WTC11 (cell line): Measurements from ENCODE around the gene IL4R. TPM values are rescaled to one million over a fixed set of nuclear protein-coding genes. Genes with fewer than 3 reads are reported as not detected.
"Not testable (repeated sequence)": the region's sequence is repeated elsewhere in the genome, so short reads cannot be mapped to it uniquely, and the experiment has no call there.

Experiments used
- ATAC-seq: fragments of 200-7000 bp; cut with Tn5 transposase; 2 replicates; pipeline ENCODE4 v1.10.0; 2021; ENCODE audit warnings: mild to moderate bottlenecking, moderate library complexity
- CTCF ChIA-PET: fragments of 300-600 bp; sonication (Branson Sonifier 250); formaldehyde crosslinking; loops from one replicate; lab custom pipeline; 2021; ENCODE audit warnings: antibody characterized with exemption; lab: Charles Lee
- POLR2A ChIA-PET: fragments of 350-600 bp; sonication (Branson Sonifier 250); formaldehyde crosslinking; loops from one replicate; lab custom pipeline; 2021; ENCODE audit warnings: antibody characterized with exemption; lab: Charles Lee
- DNase-seq: peaks from one replicate; pipeline ENCODE4 v3.0.0; 2021; ENCODE audit warnings: low spot score
- H3K27ac Mint-ChIP-seq: 2 replicates; pipeline ENCODE4 v1.8.0; 2021; ENCODE audit warnings: mixed read lengths
- H3K27me3 Mint-ChIP-seq: 2 replicates; pipeline ENCODE4 v1.8.0; 2021; ENCODE audit warnings: low read depth, mild to moderate bottlenecking, moderate library complexity, mixed read lengths
- H3K36me3 Mint-ChIP-seq: 2 replicates; pipeline ENCODE4 v1.8.0; 2021; ENCODE audit warnings: mixed read lengths
- H3K4me1 Mint-ChIP-seq: 2 replicates; pipeline ENCODE4 v1.8.0; 2022; ENCODE audit warnings: mixed read lengths
- H3K4me3 Mint-ChIP-seq: 2 replicates; pipeline ENCODE4 v1.8.0; 2021; ENCODE audit warnings: mild to moderate bottlenecking, moderate library complexity, mixed read lengths
- H3K9me3 Mint-ChIP-seq: 2 replicates; pipeline ENCODE4 v1.8.0; 2021; ENCODE audit warnings: mixed read lengths
- AR ChIP-seq: fragments of 250-450 bp; sonication (Bioruptor Pico); IDR thresholded peaks from 2 replicates; pipeline ENCODE4 v1.9.0; 2021; ENCODE audit warnings: mild to moderate bottlenecking
- ATF1 ChIP-seq: sonication (generic); formaldehyde crosslinking; IDR thresholded peaks from 2 replicates; pipeline ENCODE4 v1.8.1; 2023; ENCODE audit warnings: mild to moderate bottlenecking, moderate library complexity, missing genetic modification reagents
- CREB1 ChIP-seq: sonication (generic); formaldehyde crosslinking; IDR thresholded peaks from 2 replicates; pipeline ENCODE4 v1.8.0; 2023; ENCODE audit warnings: mild to moderate bottlenecking, missing genetic modification reagents
- ETV6 ChIP-seq: sonication (generic); formaldehyde crosslinking; IDR thresholded peaks from 2 replicates; pipeline ENCODE4 v1.8.1; 2022; ENCODE audit warnings: mild to moderate bottlenecking, missing genetic modification reagents
- FOXP4 ChIP-seq: sonication (generic); formaldehyde crosslinking; IDR thresholded peaks from 2 replicates; pipeline ENCODE4 v1.8.0; 2022; ENCODE audit warnings: mild to moderate bottlenecking, missing genetic modification reagents
- HMGA2 ChIP-seq: fragments of 250-450 bp; sonication (Bioruptor Pico); IDR thresholded peaks from 2 replicates; pipeline ENCODE4 v1.4.0; 2021; ENCODE audit warnings: mild to moderate bottlenecking, moderate library complexity
- IRF2 ChIP-seq: sonication (generic); formaldehyde crosslinking; IDR thresholded peaks from 2 replicates; pipeline ENCODE4 v1.8.0; 2022; ENCODE audit warnings: low read depth, missing genetic modification reagents, borderline replicate concordance
- JUN ChIP-seq: sonication (generic); formaldehyde crosslinking; IDR thresholded peaks from 2 replicates; pipeline ENCODE4 v1.8.0; 2023; ENCODE audit warnings: mild to moderate bottlenecking, missing genetic modification reagents
- KAT7 ChIP-seq: sonication (generic); formaldehyde crosslinking; IDR thresholded peaks from 2 replicates; pipeline ENCODE4 v1.8.1; 2023; ENCODE audit warnings: missing genetic modification reagents, mild to moderate bottlenecking, borderline replicate concordance
- MAX ChIP-seq: sonication (generic); formaldehyde crosslinking; IDR thresholded peaks from 2 replicates; pipeline ENCODE4 v1.8.0; 2022; ENCODE audit warnings: mild to moderate bottlenecking, missing genetic modification reagents
- MXD4 ChIP-seq: fragments of 250-450 bp; sonication (Bioruptor Pico); IDR thresholded peaks from 2 replicates; pipeline ENCODE4 v1.8.0; 2021; ENCODE audit warnings: mild to moderate bottlenecking, moderate library complexity, borderline replicate concordance
- NFATC4 ChIP-seq: fragments of 250-450 bp; sonication (Bioruptor Pico); IDR thresholded peaks from 2 replicates; pipeline ENCODE4 v1.9.0; 2021; ENCODE audit warnings: mild to moderate bottlenecking
- NFYB ChIP-seq: sonication (generic); formaldehyde crosslinking; conservative IDR thresholded peaks from 2 replicates; pipeline ENCODE4 v1.8.0; 2022; ENCODE audit warnings: low read depth, missing genetic modification reagents
- PRRX2 ChIP-seq: fragments of 250-450 bp; sonication (Bioruptor Pico); IDR thresholded peaks from 2 replicates; pipeline ENCODE4 v1.8.0; 2021; ENCODE audit warnings: mild to moderate bottlenecking
- RELA ChIP-seq: sonication (generic); formaldehyde crosslinking; IDR thresholded peaks from 2 replicates; pipeline ENCODE4 v1.8.1; 2022; ENCODE audit warnings: missing genetic modification reagents, mild to moderate bottlenecking, borderline replicate concordance
- SMAD3 ChIP-seq: sonication (generic); formaldehyde crosslinking; IDR thresholded peaks from 2 replicates; pipeline ENCODE4 v1.8.0; 2022; ENCODE audit warnings: missing genetic modification reagents, mild to moderate bottlenecking, borderline replicate concordance
- SOX15 ChIP-seq: fragments of 250-450 bp; sonication (Bioruptor Pico); IDR thresholded peaks from 2 replicates; pipeline ENCODE4 v1.9.0; 2021; ENCODE audit warnings: mild to moderate bottlenecking
- SP1 ChIP-seq: sonication (generic); formaldehyde crosslinking; conservative IDR thresholded peaks from 2 replicates; pipeline ENCODE4 v1.8.1; 2022; ENCODE audit warnings: missing genetic modification reagents
- TCF7 ChIP-seq: sonication (generic); formaldehyde crosslinking; IDR thresholded peaks from 2 replicates; pipeline ENCODE4 v1.8.0; 2022; ENCODE audit warnings: mild to moderate bottlenecking, low read depth, missing genetic modification reagents, moderate library complexity
- ZNF138 ChIP-seq: sonication (generic); formaldehyde crosslinking; conservative IDR thresholded peaks from 2 replicates; pipeline ENCODE4 v1.8.1; 2022; ENCODE audit warnings: mild to moderate bottlenecking, moderate library complexity, missing genetic modification reagents
- ZNF416 ChIP-seq: fragments of 250-450 bp; sonication (Bioruptor Pico); IDR thresholded peaks from 2 replicates; pipeline ENCODE4 v1.9.0; 2021; ENCODE audit warnings: mild to moderate bottlenecking, inconsistent platforms
- ZNF423 ChIP-seq: fragments of 250-450 bp; sonication (Bioruptor Pico); IDR thresholded peaks from 2 replicates; pipeline ENCODE4 v2.1.2; 2022; ENCODE audit warnings: mild to moderate bottlenecking, moderate library complexity
- ZNF532 ChIP-seq: fragments of 250-450 bp; sonication (Bioruptor Pico); IDR thresholded peaks from 2 replicates; pipeline ENCODE4 v1.9.0; 2021; ENCODE audit warnings: mild to moderate bottlenecking, borderline replicate concordance
- ZSCAN18 ChIP-seq: fragments of 250-450 bp; sonication (Bioruptor Pico); IDR thresholded peaks from 2 replicates; pipeline ENCODE4 v2.1.2; 2022; ENCODE audit warnings: mild to moderate bottlenecking, moderate library complexity
- total RNA-seq: library from RNA; stranded (reverse); gene quantifications from 3 replicates; pipeline ENCODE4 v1.2.3, GENCODE V29; 2021

Gene IL4R
- total RNA-seq, 1 experiment from 2014 or later, result 28.7 TPM

- H3K4me3 Mint-ChIP-seq, result no peak overlapping the region
- H3K27ac Mint-ChIP-seq, result no peak overlapping the region
- no peaks in the 10 kb centered on the region for H3K36me3 Mint-ChIP-seq
- POLR2A ChIA-PET, result no interaction called here
- no peaks in the 10 kb centered on the region for H3K4me1 Mint-ChIP-seq
- CTCF ChIA-PET, result no interaction called here
- H3K27me3 Mint-ChIP-seq, result no peaks in the 10 kb centered on the region
- DNase-seq (no peak), ATAC-seq (no peak)
- no peak for TF ChIP-seq SMAD3 (CRISPR knock-in tag)
- no peak for TF ChIP-seq TCF7
- TF ChIP-seq RELA, result no peak
- no peak for TF ChIP-seq KAT7 (CRISPR knock-in tag)
- no peak for TF ChIP-seq ETV6
- TF ChIP-seq PRRX2 (CRISPR knock-in tag), result no peak
- no peak for TF ChIP-seq IRF2 (CRISPR knock-in tag)
- no peak for TF ChIP-seq ZNF423
- no peak for TF ChIP-seq FOXP4
- no peak for TF ChIP-seq NFYB
- TF ChIP-seq HMGA2 (CRISPR knock-in tag), result no peak
- peaks cover 6% of the 10 kb centered on the region for H3K9me3 Mint-ChIP-seq
These were observed 26.5 kb upstream of the IL4R start for GRCh38 chr16:27287051-27287811.

GRCh38 chr16:27287887-27288286 lies 25.9 kb upstream of the IL4R start:
- ChIA-PET CTCF (no interaction called here), POLR2A (no interaction called here)
- no peak for ATAC-seq
- H3K27me3 Mint-ChIP-seq, result no peaks in the 10 kb centered on the region
- H3K27ac Mint-ChIP-seq, result no peak overlapping the region
- H3K36me3 Mint-ChIP-seq, result no peaks in the 10 kb centered on the region
- TF ChIP-seq JUN (no peak), MAX (no peak), ZNF423 (no peak), IRF2 (CRISPR knock-in tag) (no peak), AR (no peak), SOX15 (no peak), ZNF416 (CRISPR knock-in tag) (no peak), MXD4 (no peak), ZSCAN18 (CRISPR knock-in tag) (no peak), ATF1 (CRISPR knock-in tag) (no peak), SP1 (no peak), CREB1 (CRISPR knock-in tag) (no peak), NFATC4 (CRISPR knock-in tag) (no peak), SMAD3 (CRISPR knock-in tag) (no peak), ZNF532 (no peak), ZNF138 (no peak)
- peaks cover 6% of the 10 kb centered on the region for H3K9me3 Mint-ChIP-seq
- no peak overlapping the region for H3K4me3 Mint-ChIP-seq
- no peaks in the 10 kb centered on the region for H3K4me1 Mint-ChIP-seq
- DNase-seq, result no peak

- H3K4me1 Mint-ChIP-seq, CTCF ChIA-PET, H3K27ac Mint-ChIP-seq, H3K4me3 Mint-ChIP-seq, H3K9me3 Mint-ChIP-seq, H3K27me3 Mint-ChIP-seq, ATAC-seq, DNase-seq, H3K36me3 Mint-ChIP-seq, POLR2A ChIA-PET: not testable (repeated sequence)
These were observed 25.5 kb upstream of the IL4R start for GRCh38 chr16:27288313-27288712.
